ENCODE results near the gene IGFL4.

The IGFL4 gene

DNA sequence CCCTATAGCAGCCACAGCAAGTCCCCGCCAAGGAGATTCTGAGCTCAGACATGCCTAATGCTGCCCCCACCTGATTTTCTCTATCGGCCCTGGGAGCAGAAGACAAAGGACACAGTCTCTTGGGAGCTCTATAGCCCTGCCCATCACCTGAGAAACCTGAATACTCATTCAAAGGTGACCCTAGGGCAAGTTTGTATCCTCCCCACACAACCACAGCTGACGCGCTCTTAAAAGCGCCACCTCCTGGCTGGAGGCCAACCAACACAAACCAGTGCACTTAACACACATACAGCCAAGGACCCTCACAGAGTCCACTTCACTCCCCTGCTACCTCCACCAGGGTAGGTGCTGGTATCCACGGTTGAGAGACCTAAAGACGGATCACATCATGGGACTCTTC is 8.8 kb upstream of the IGFL4 start:
- no peak for DNase-seq (ENCODE audit: extremely low spot score)
- ChIA-PET CTCF (interaction anchor here (0.8 kb wide), 1 partner anchor 9 kb away, joined by 4 read pairs; the partner anchor contains the start of gene IGFL4), POLR2A (interaction anchor here (0.6 to 1.0 kb wide), 2 partner anchors 20 to 102 kb away, joined by 3 read pairs; no protein-coding TSS in a partner anchor)
- TF ChIP-seq BHLHE40 (IDR thresholded peaks at IDR 0.05; ENCODE audit: borderline replicate concordance) (no peak), LEF1 (IDR thresholded peaks at IDR 0.05; ENCODE audit: borderline replicate concordance) (no peak), ARNT (IDR thresholded peaks at IDR 0.05) (no peak), ELF4 (IDR thresholded peaks at IDR 0.05) (no peak), CTBP1 (IDR thresholded peaks at IDR 0.05; ENCODE audit: borderline replicate concordance) (no peak), L3MBTL2 (conservative IDR thresholded peaks at IDR 0.05) (no peak)
- TF ChIP-seq, protein P1, sequence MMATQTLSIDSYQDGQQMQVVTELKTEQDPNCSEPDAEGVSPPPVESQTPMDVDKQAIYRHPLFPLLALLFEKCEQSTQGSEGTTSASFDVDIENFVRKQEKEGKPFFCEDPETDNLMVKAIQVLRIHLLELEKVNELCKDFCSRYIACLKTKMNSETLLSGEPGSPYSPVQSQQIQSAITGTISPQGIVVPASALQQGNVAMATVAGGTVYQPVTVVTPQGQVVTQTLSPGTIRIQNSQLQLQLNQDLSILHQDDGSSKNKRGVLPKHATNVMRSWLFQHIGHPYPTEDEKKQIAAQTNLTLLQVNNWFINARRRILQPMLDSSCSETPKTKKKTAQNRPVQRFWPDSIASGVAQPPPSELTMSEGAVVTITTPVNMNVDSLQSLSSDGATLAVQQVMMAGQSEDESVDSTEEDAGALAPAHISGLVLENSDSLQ (IDR thresholded peaks at IDR 0.05), result no peak

DNA sequence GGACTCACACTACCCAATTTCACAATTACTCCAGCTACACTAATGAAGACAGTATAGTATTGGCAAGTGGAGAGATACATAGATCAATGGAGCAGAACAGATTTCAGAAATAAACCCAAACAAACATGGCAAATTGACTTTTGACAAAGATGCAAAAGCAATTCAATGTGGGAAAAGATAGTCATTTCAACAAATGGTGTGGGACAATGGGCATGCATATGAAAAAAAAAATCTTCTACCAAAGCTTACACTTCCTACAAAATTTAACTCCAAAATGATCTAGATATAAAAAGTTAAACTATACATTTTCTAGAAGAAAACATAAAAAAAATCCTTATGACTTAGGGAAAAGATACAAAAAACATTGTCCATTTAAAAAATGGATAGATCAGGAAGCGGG is 2.7 kb upstream of the IGFL4 start:
- ChIA-PET CTCF (interaction anchor here (1.1 to 1.3 kb wide), 2 partner anchors 15 to 35 kb away, joined by 3 read pairs; no protein-coding TSS in a partner anchor), POLR2A (no interaction called here)
- DNase-seq (ENCODE audit: extremely low spot score), result no peak

DNA sequence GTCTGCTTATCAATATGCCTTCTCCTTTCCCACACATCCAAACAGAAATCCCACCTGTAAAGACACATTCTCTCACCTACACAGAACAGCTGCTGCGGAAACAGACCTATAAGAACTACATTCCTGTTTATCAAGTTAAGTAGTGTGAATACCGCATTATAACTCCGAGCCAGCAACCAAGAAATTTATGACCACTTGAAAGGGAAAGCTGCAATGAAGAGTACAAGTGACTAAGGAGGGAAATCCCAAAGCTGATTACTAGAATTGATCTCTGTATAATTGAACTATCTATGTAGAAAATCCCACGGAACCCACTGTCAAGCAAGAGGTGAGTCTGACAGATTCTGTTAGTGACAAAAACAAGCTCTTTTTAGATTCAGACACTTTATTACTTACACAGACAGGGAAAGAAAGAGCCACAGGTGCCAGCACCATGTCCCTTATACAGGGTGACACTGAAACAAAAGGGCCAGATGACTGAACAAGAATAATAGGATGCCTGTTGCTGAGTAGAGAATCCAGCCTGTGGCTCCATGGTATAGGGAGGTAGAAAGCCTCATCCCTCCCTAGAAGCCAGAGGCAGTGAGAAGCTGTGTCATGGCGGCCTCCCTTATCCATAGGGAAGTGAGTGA is 1.6 kb upstream of the IGFL4 start:
- ChIA-PET POLR2A (no interaction called here), CTCF (interaction anchor here (0.8 to 2.9 kb wide), 6 partner anchors 14 to 40 kb away, joined by 3 to 16 read pairs (median 4); no protein-coding TSS in a partner anchor)
- no peak for TF ChIP-seq TARDBP (IDR thresholded peaks at IDR 0.05)
- DNase-seq (ENCODE audit: extremely low spot score), result no peak

More for the DNA sequence above, 2.7 kb upstream of the IGFL4 start:
- TF ChIP-seq, protein P1 (IDR thresholded peaks at IDR 0.05), result no peak
- TF ChIP-seq L3MBTL2 (conservative IDR thresholded peaks at IDR 0.05) (no peak), FOXA1 (IDR thresholded peaks at IDR 0.05) (no peak), SUZ12 (IDR thresholded peaks at IDR 0.05) (no peak), FOXK2 (IDR thresholded peaks at IDR 0.05) (no peak), CTBP1 (IDR thresholded peaks at IDR 0.05; ENCODE audit: borderline replicate concordance) (no peak), ELF4 (IDR thresholded peaks at IDR 0.05) (no peak), ZNF384 (IDR thresholded peaks at IDR 0.05) (no peak), SP1 (IDR thresholded peaks at IDR 0.05) (no peak), FOXM1 (IDR thresholded peaks at IDR 0.05; ENCODE audit: borderline replicate concordance) (no peak), ARNT (IDR thresholded peaks at IDR 0.05) (no peak), TARDBP (IDR thresholded peaks at IDR 0.05) (no peak), HDGF (IDR thresholded peaks at IDR 0.05; ENCODE audit: borderline replicate concordance) (no peak), BHLHE40 (IDR thresholded peaks at IDR 0.05; ENCODE audit: borderline replicate concordance) (no peak), LEF1 (IDR thresholded peaks at IDR 0.05; ENCODE audit: borderline replicate concordance) (no peak), NFRKB (IDR thresholded peaks at IDR 0.05) (no peak)

DNA sequence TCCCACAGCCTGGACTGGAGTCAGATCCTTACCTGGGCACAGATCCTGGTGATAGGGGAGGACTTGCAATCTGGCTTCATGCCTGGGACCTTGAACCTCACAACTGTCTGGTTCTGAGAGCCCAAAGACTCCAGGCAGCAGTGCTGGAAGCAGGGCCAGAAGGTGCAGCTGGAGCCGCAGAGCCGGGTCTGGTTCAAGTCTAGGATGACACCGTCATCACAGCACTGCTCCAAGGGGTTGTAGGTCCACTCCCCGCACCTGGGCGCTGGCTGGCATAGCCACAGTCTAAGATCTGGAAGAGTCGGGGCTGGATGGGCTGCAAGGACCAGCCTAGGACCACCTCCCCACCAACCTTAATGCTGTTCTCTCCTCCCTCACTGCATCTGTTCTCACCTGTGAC is 677 bp downstream of the IGFL4 start:
- no peak for DNase-seq (ENCODE audit: extremely low spot score)
- TF ChIP-seq CTBP1 (IDR thresholded peaks at IDR 0.05; ENCODE audit: borderline replicate concordance), result no peak
- TF ChIP-seq SP1 (IDR thresholded peaks at IDR 0.05), result no peak
- TF ChIP-seq FOXA1 (IDR thresholded peaks at IDR 0.05), result no peak
- TF ChIP-seq LEF1 (IDR thresholded peaks at IDR 0.05; ENCODE audit: borderline replicate concordance), result no peak
- POLR2A ChIA-PET, result interaction anchor here (0.6 to 0.8 kb wide), 2 partner anchors 45 to 79 kb away, joined by 3 to 4 read pairs; partner anchors contain the start of gene CCDC61
- CTCF ChIA-PET, result interaction anchor here (0.5 to 2.9 kb wide), 4 partner anchors 9 to 216 kb away, joined by 3 to 16 read pairs (median 4); no protein-coding TSS in a partner anchor

DNA sequence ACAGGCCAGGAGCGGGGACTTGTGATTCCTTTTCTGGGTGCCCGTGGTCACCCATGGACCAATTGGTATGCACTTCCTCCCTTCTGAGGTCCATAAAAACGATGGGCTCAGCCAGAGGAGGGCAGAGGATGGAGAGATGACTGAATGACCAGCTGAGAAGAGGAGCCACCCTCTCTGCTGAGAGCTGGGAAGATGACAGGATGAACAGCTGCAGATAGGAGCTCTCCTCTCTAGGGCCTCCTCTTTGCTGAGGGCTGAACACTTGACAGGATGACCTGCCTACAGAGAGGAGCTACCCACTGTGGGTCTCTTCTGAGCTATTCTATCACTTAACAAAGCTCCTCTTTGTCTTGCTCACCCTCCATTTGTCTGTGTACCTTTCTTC is 4.1 kb downstream of the IGFL4 start:
- CTCF ChIA-PET, result interaction anchor here (0.6 kb wide), 1 partner anchor 20 kb away, joined by 5 read pairs; no protein-coding TSS in a partner anchor
- POLR2A ChIA-PET, result no interaction called here

DNA sequence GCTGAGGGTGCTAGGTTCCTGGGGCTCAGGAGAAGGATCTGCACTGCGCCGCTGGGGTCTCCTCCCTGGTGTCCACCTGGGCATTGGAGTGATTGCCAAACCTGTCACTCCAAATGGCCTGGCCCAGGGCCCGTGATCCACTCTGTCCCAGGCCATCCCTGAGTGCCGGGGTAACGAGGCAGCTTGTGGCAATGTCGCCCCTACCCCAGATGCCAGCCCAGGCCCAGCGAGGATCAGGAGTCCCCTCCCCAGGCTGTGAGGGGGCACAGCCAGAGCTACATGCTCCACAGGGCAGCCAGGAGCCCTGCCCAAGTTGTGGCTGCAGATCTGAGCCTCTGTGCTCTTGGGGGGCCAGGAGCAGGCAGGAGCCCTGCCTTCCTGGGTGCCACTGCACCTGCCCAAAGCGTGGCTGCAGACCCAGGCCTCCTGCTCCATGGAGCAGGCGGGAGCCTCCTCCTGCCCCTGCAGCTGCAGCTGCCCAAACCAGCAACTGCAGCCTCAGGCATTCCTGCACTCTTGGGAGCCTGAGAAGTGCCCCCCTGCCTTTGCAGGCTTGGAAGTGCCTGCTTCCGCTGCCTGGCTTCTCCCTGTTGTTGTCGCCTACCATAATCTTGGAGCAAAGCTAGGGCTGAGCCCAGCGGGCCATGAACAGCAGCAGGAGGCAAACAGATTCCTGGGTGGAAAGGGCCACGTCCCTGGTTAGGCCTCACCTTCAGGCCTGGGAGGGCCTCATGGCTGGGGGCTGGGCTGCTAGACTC is 4.6 kb downstream of the IGFL4 start:
- TF ChIP-seq FOXK2 (IDR thresholded peaks at IDR 0.05) (no peak), LEF1 (IDR thresholded peaks at IDR 0.05; ENCODE audit: borderline replicate concordance) (no peak), SP1 (IDR thresholded peaks at IDR 0.05) (no peak)
- TF ChIP-seq, protein P1 (IDR thresholded peaks at IDR 0.05), result no peak
- DNase-seq (ENCODE audit: extremely low spot score), result no peak
- ChIA-PET CTCF (no interaction called here), POLR2A (no interaction called here)

More for the DNA sequence above, 4.1 kb downstream of the IGFL4 start:
- TF ChIP-seq FOXK2 (IDR thresholded peaks at IDR 0.05), result no peak
- DNase-seq (ENCODE audit: extremely low spot score), result no peak

DNA sequence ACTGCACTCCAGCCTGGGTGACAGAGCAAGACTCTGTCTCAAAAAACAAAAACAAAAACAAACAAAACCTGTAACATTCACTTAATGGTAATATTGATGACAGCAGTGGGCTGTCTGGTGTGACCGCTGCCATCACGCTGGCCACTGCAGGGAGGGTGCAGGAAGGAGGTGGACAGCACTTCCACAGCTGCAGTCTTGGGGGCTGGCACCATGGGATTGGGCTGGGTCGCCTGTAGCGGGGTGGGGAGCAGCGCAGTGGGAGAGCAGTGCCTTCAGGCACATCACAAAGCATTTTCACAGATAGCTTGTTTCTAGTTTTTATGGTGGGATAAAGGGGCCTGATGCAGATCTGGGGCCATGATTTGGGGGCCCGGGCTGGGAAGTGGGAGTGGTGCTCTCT is 5.3 kb downstream of the IGFL4 start:
- TF ChIP-seq ELF4 (IDR thresholded peaks at IDR 0.05) (no peak), L3MBTL2 (conservative IDR thresholded peaks at IDR 0.05) (no peak), FOXK2 (IDR thresholded peaks at IDR 0.05) (no peak), SP1 (IDR thresholded peaks at IDR 0.05) (no peak), HDGF (IDR thresholded peaks at IDR 0.05; ENCODE audit: borderline replicate concordance) (no peak)
- DNase-seq (ENCODE audit: extremely low spot score), result no peak
- ChIA-PET CTCF (no interaction called here), POLR2A (no interaction called here)
